Caco-2 (cell line): ENCODE results near the gene PPP2R2B. TPM values are rescaled to one million over a fixed set of nuclear protein-coding genes. Genes with fewer than 3 reads are reported as not detected.

Source experiments
- BruUV-seq: library from RNA; stranded (reverse); fragments of 400-500 nt; replicated peaks from 2 replicates; lab custom pipeline; 2021; lab: Mats Ljungman, UMichigan
- CTCF ChIA-PET: fragments of 300-600 bp; sonication (Branson Sonifier 250); formaldehyde crosslinking; loops from one replicate; lab custom pipeline; 2022; ENCODE audit warnings: antibody characterized with exemption; lab: Charles Lee
- POLR2A ChIA-PET: fragments of 300-600 bp; sonication (Branson Sonifier 250); formaldehyde crosslinking; loops from one replicate; lab custom pipeline; 2022; ENCODE audit warnings: antibody characterized with exemption; lab: Charles Lee
- DNase-seq, 2 experiments: peaks; one replicate each; pipeline versions ENCODE4 v3.0.0 to v3.0.0-alpha.2; 2020 to 2022
- H3K27me3 ChIP-seq: replicated peaks from 2 replicates; pipeline ENCODE4 v1.6.0; 2011; ENCODE audit warnings: low read length; ENCODE audit not compliant: control insufficient read depth, insufficient read depth
- H3K36me3 ChIP-seq: 2 replicates; pipeline ENCODE4 v1.5.1; 2011; ENCODE audit warnings: low read length; ENCODE audit not compliant: control insufficient read depth, insufficient read depth
- H3K4me1 ChIP-seq: fragments of 250-450 bp; sonication (Bioruptor Pico); 2 replicates; pipeline ENCODE4 v1.5.1; 2020; ENCODE audit warnings: mild to moderate bottlenecking
- H3K4me3 ChIP-seq: 2 replicates; pipeline ENCODE4 v1.5.1; 2011; ENCODE audit warnings: low read depth, mild to moderate bottlenecking, control low read depth, low read length
- H3K9me3 ChIP-seq: fragments of 250-450 bp; sonication (Bioruptor Pico); 2 replicates; pipeline ENCODE4 v1.5.1; 2020; ENCODE audit warnings: mild to moderate bottlenecking, moderate library complexity
- H3K27ac Mint-ChIP-seq: one replicate; pipeline ENCODE4 v1.8.0; 2022; ENCODE audit warnings: mixed read lengths; ENCODE audit not compliant: unreplicated experiment
- H3K27me3 Mint-ChIP-seq: one replicate; pipeline ENCODE4 v1.8.0; 2022; ENCODE audit warnings: mixed read lengths; ENCODE audit not compliant: insufficient read depth, unreplicated experiment
- H3K36me3 Mint-ChIP-seq: one replicate; pipeline ENCODE4 v1.8.0; 2022; ENCODE audit warnings: mild to moderate bottlenecking, mixed read lengths; ENCODE audit not compliant: insufficient read depth, unreplicated experiment
- H3K4me1 Mint-ChIP-seq: one replicate; pipeline ENCODE4 v1.8.0; 2022; ENCODE audit warnings: low read depth, mixed read lengths; ENCODE audit not compliant: unreplicated experiment
- H3K4me3 Mint-ChIP-seq: one replicate; pipeline ENCODE4 v1.8.0; 2022; ENCODE audit warnings: mild to moderate bottlenecking, moderate library complexity, mixed read lengths; ENCODE audit not compliant: unreplicated experiment
- H3K9me3 Mint-ChIP-seq: one replicate; pipeline ENCODE4 v1.8.0; 2022; ENCODE audit warnings: mixed read lengths; ENCODE audit not compliant: unreplicated experiment
- CTCF ChIP-seq, 2 experiments: fragments of 200-600 bp in 1 of 2; IDR thresholded peaks; 1 replicate in 1 of 2; 2 replicates in 1 of 2; pipeline versions ENCODE4 v1.5.1 to v1.8.0; 2011 to 2022; ENCODE audit warnings: antibody characterized with exemption in 1 of 2, control low read depth in 1 of 2, inconsistent platforms in 1 of 2, low read depth in 1 of 2, low read length in 1 of 2, mild to moderate bottlenecking in 1 of 2, moderate library complexity in 1 of 2; ENCODE audit not compliant: insufficient read depth in 1 of 2, severe bottlenecking in 1 of 2, unreplicated experiment in 1 of 2
- intact Hi-C: fragments of 100-400 bp; cut with micrococcal nuclease; formaldehyde crosslinking; loops from one replicate; pipeline ENCODE4 v1.10.0; 2022; ENCODE audit not compliant: unreplicated experiment
- total RNA-seq: library from RNA; stranded (reverse); gene quantifications from 2 replicates; pipeline ENCODE4 v1.2.3, GENCODE V29; 2022

PPP2R2B gene
- total RNA-seq, 1 experiment from 2014 or later, result 9.8 TPM

GRCh38 chr5:146873186-146873917 is 5.2 kb downstream of the PPP2R2B start:
- POLR2A ChIA-PET, result no interaction called here
- no TSS peak for BruUV-seq
- Mint-ChIP-seq H3K4me1 (no peaks in the 10 kb centered on the region), H3K4me3 (no peak overlapping the region), H3K36me3 (no peaks in the 10 kb centered on the region), H3K9me3 (peaks cover 7% of the 10 kb centered on the region), H3K27ac (no peak overlapping the region), H3K27me3 (peaks cover 18% of the 10 kb centered on the region)
- intact Hi-C loops, result no loop called here
- H3K4me3 ChIP-seq, result no peak overlapping the region
- no peaks in the 10 kb centered on the region for H3K9me3 ChIP-seq
- DNase-seq, result no peak
- no peaks in the 10 kb centered on the region for H3K27me3 ChIP-seq
- no peaks in the 10 kb centered on the region for H3K4me1 ChIP-seq
- CTCF ChIA-PET, result no interaction called here
- H3K36me3 ChIP-seq, result no peaks in the 10 kb centered on the region
- no peak for TF ChIP-seq CTCF (IDR thresholded peaks at IDR 0.05; ENCODE audit: insufficient read depth in 1 of 2, low read depth in 1 of 2, low read length in 1 of 2, severe bottlenecking in 1 of 2, unreplicated experiment in 1 of 2)

- H3K4me1 Mint-ChIP-seq, result no peaks in the 10 kb centered on the region
- no peaks in the 10 kb centered on the region for H3K36me3 Mint-ChIP-seq
- no peak overlapping the region for H3K27ac Mint-ChIP-seq
- ChIA-PET CTCF (no interaction called here), POLR2A (no interaction called here)
- TF ChIP-seq CTCF (IDR thresholded peaks at IDR 0.05; ENCODE audit: insufficient read depth in 1 of 2, low read depth in 1 of 2, low read length in 1 of 2, severe bottlenecking in 1 of 2, unreplicated experiment in 1 of 2), result no peak
- H3K9me3 Mint-ChIP-seq, result peaks cover 7% of the 10 kb centered on the region
- Histone ChIP-seq H3K4me1 (no peaks in the 10 kb centered on the region), H3K36me3 (no peaks in the 10 kb centered on the region), H3K4me3 (no peak overlapping the region), H3K9me3 (no peaks in the 10 kb centered on the region), H3K27me3 (no peaks in the 10 kb centered on the region)
- peaks cover 18% of the 10 kb centered on the region for H3K27me3 Mint-ChIP-seq
- DNase-seq, result no peak
- intact Hi-C loops, result no loop called here
- no TSS peak for BruUV-seq
- H3K4me3 Mint-ChIP-seq, result no peak overlapping the region
Observed at GRCh38 chr5:146872188-146872587, 6.4 kb downstream of the PPP2R2B start.

- Mint-ChIP-seq H3K36me3 (no peaks in the 10 kb centered on the region), H3K4me1 (no peaks in the 10 kb centered on the region), H3K27ac (no peak overlapping the region), H3K4me3 (no peak overlapping the region), H3K27me3 (no peaks in the 10 kb centered on the region), H3K9me3 (peaks cover under 1% of the 10 kb centered on the region)
- H3K9me3 ChIP-seq, result no peaks in the 10 kb centered on the region
- H3K36me3 ChIP-seq, result no peaks in the 10 kb centered on the region
- no peak overlapping the region for H3K4me3 ChIP-seq
- no TSS peak for BruUV-seq
- CTCF ChIA-PET, result no interaction called here
- no peak for TF ChIP-seq CTCF (IDR thresholded peaks at IDR 0.05; ENCODE audit: insufficient read depth in 1 of 2, low read depth in 1 of 2, low read length in 1 of 2, severe bottlenecking in 1 of 2, unreplicated experiment in 1 of 2)
- H3K27me3 ChIP-seq, result no peaks in the 10 kb centered on the region
- intact Hi-C loops, result no loop called here
- POLR2A ChIA-PET, result no interaction called here
- no peaks in the 10 kb centered on the region for H3K4me1 ChIP-seq
- no peak for DNase-seq
Observed at GRCh38 chr5:146867996-146868708, 10.4 kb downstream of the PPP2R2B start.
